K562 (cell line): ENCODE measurements around the gene NECAB3. TPM values are rescaled to one million over a fixed set of nuclear protein-coding genes. Genes with fewer than 3 reads are reported as not detected.

ENCODE experiments used
- ATAC-seq: fragments of 200-7000 bp; cut with Tn5 transposase; 3 replicates; pipeline ENCODE4 v1.9.1; 2020; ENCODE audit warnings: moderate library complexity
- BruUV-seq: library from RNA; stranded (reverse); fragments of 400-500 nt; replicated peaks from 2 replicates; lab custom pipeline; 2021; lab: Mats Ljungman, UMichigan
- CTCF ChIA-PET: fragments of 300-600 bp; formaldehyde crosslinking; extraction: SDS; loops from one replicate; lab custom pipeline; 2021; ENCODE audit warnings: low intra/inter-chr PET ratio; lab: Yijun Ruan, JAX
- POLR2A ChIA-PET: fragments of 300-600, 350-650 bp; sonication (Branson Sonifier 250); formaldehyde crosslinking; extraction: SDS; loops from one replicate; lab custom pipeline; 2021; ENCODE audit warnings: antibody characterized with exemption, inconsistent platforms; lab: Yijun Ruan, JAX
- DNase-seq, 4 experiments: peaks; one replicate each; pipeline versions ENCODE4 v3.0.0 to v3.0.0-alpha.2; 2011 to 2018; ENCODE audit warnings: low spot score in 3 of 4, mixed read lengths in 3 of 4; ENCODE audit errors: extremely low read depth in 1 of 4
- FAIRE-seq: peaks from 2 replicates; lab custom pipeline; 2011; peaks lifted over from hg19 to GRCh38; lab: Jason Lieb, UNC
- H2AFZ ChIP-seq: 2 replicates; pipeline ENCODE4 v1.6.0; 2011; ENCODE audit warnings: low read depth, low read length, control low read depth, inconsistent platforms
- H3K27ac ChIP-seq: fragments of 200-600 bp; 3 replicates; pipeline ENCODE4 v1.8.0; 2011; ENCODE audit warnings: low read depth, mild to moderate bottlenecking, control low read depth, inconsistent platforms, low read length, moderate library complexity, mixed read lengths; ENCODE audit errors: extremely low read depth
- H3K27me3 ChIP-seq, 2 experiments: fragments of 300-600 bp in 1 of 2; 2 replicates in 1 of 2; 3 replicates in 1 of 2; pipeline versions ENCODE4 v1.6.0 to v1.8.0; 2011; ENCODE audit warnings: inconsistent platforms in 2 of 2, low read length in 2 of 2, mild to moderate bottlenecking in 1 of 2, mixed read lengths in 1 of 2, moderate library complexity in 1 of 2; ENCODE audit not compliant: control insufficient read depth in 2 of 2, insufficient read depth in 2 of 2
- H3K36me3 ChIP-seq: fragments of 300-600 bp; 3 replicates; pipeline ENCODE4 v1.8.0; 2011; ENCODE audit warnings: mild to moderate bottlenecking, low read length, inconsistent platforms; ENCODE audit not compliant: control insufficient read depth, insufficient read depth
- H3K4me1 ChIP-seq, 2 experiments: fragments of 200-600 bp in 1 of 2; replicated peaks in 1 of 2; 2 replicates in 1 of 2; 3 replicates in 1 of 2; pipeline versions ENCODE4 v1.5.1 to v1.8.0; 2011; ENCODE audit warnings: inconsistent platforms in 2 of 2, low read length in 2 of 2, mild to moderate bottlenecking in 1 of 2, mixed read lengths in 1 of 2, moderate library complexity in 1 of 2; ENCODE audit not compliant: control insufficient read depth in 2 of 2, insufficient read depth in 2 of 2
- H3K4me2 ChIP-seq: 2 replicates; pipeline ENCODE4 v1.6.1; 2011; ENCODE audit warnings: low read length, control low read depth, inconsistent platforms, mixed read lengths; ENCODE audit not compliant: insufficient read depth
- H3K4me3 ChIP-seq: fragments of 200-600 bp; sonication (generic), shearing (Covaris generic); 2 replicates; pipeline ENCODE4 v1.5.1; 2016; ENCODE audit warnings: control low read depth, inconsistent platforms
- H3K79me2 ChIP-seq: fragments of 200-600 bp; 3 replicates; pipeline ENCODE4 v1.8.0; 2011; ENCODE audit warnings: low read length, inconsistent platforms; ENCODE audit not compliant: control insufficient read depth, insufficient read depth
- H3K9ac ChIP-seq, 2 experiments: 2 replicates each; pipeline versions ENCODE4 v1.6.0 to v1.6.1; 2011; ENCODE audit warnings: low read depth in 2 of 2, low read length in 2 of 2, control low read depth in 1 of 2, inconsistent platforms in 1 of 2, mild to moderate bottlenecking in 1 of 2, mixed read lengths in 1 of 2; ENCODE audit not compliant: insufficient read depth in 1 of 2
- H3K9me1 ChIP-seq: one replicate; pipeline ENCODE4 v1.6.0; 2011; ENCODE audit warnings: inconsistent platforms, mild to moderate bottlenecking, low read length, moderate library complexity; ENCODE audit not compliant: control insufficient read depth, insufficient read depth
- H3K9me3 ChIP-seq: replicated peaks from 2 replicates; pipeline ENCODE4 v1.5.1; 2011; ENCODE audit warnings: low read depth, low read length, inconsistent platforms; ENCODE audit not compliant: control insufficient read depth, insufficient read depth
- H4K20me1 ChIP-seq: replicated peaks from 2 replicates; pipeline ENCODE4 v1.6.1; 2011; ENCODE audit warnings: low read length, inconsistent platforms, mixed read lengths; ENCODE audit not compliant: control insufficient read depth, insufficient read depth
- ARID4B ChIP-seq: sonication (generic); formaldehyde crosslinking; IDR thresholded peaks from 2 replicates; pipeline ENCODE4 v1.8.0; 2022; ENCODE audit warnings: mild to moderate bottlenecking, missing genetic modification reagents
- FOXK2 ChIP-seq, 2 experiments: fragments of 450-650 bp; IDR thresholded peaks in 1 of 2; conservative IDR thresholded peaks in 1 of 2; 2 replicates each; pipeline ENCODE4 v1.6.1; 2016; ENCODE audit warnings: low read depth in 2 of 2, mild to moderate bottlenecking in 1 of 2
- RBFOX2 ChIP-seq: fragments of 200-400 bp; formaldehyde crosslinking; IDR thresholded peaks from 2 replicates; pipeline ENCODE4 v1.6.1; 2017; ENCODE audit warnings: low read depth, mild to moderate bottlenecking, low read length, moderate library complexity
- SAP30 ChIP-seq: fragments of 200-600 bp; sonication (generic); IDR thresholded peaks from 2 replicates; pipeline ENCODE4 v1.6.1; 2012; ENCODE audit warnings: borderline replicate concordance, low read depth, mild to moderate bottlenecking, moderate library complexity, low read length, control low read depth, inconsistent platforms; ENCODE audit not compliant: insufficient read depth, poor library complexity, severe bottlenecking
- ZBTB40 ChIP-seq, 2 experiments: fragments of 450-650 bp in 1 of 2; sonication (generic) in 1 of 2; formaldehyde crosslinking in 1 of 2; IDR thresholded peaks; 2 replicates each; pipeline versions ENCODE4 v1.7.1 to v1.9.0; 2016 to 2022; ENCODE audit warnings: inconsistent platforms in 1 of 2, mild to moderate bottlenecking in 1 of 2, missing genetic modification reagents in 1 of 2
- WGBS: fragments of 100-300 bp; shearing (Covaris generic); methylation state at CpG from one replicate; pipeline ENCODE4 v1.1.6; 2016; ENCODE audit warnings: low coverage, mixed read lengths; ENCODE audit not compliant: insufficient coverage; ENCODE audit errors: missing lambda C conversion rate; 5-methylcytosine and 5-hydroxymethylcytosine counted together
- in situ Hi-C: fragments of 300-500 bp; cut with MboI; formaldehyde crosslinking; loops from 4 replicates; pipeline ENCODE4 v1.15.0; 2018; ENCODE audit warnings: inconsistent platforms, mixed read lengths
- intact Hi-C: fragments of 100-400 bp; cut with micrococcal nuclease; formaldehyde crosslinking; loops from 2 replicates; pipeline ENCODE4 v1.14.2; 2022
- polyA plus RNA-seq, 8 experiments: library from polyadenylated mRNA; depleted of rRNA in 4 of 8; stranded (reverse) in 5 of 8; unstranded in 3 of 8; fragments of >200 nt; fragmentation: Nextera tagmentation in 2 of 8; fragmentation: Illumina TruSeq in 1 of 8; extraction: Ambion mirVana in 2 of 8; extraction: Trizol in 1 of 8; gene quantifications; 2 replicates each; pipeline versions ENCODE4 v1.2.1 to v1.2.3, GENCODE V29; 2011 to 2014; ENCODE audit warnings: inconsistent platforms in 1 of 8, missing spikeins in 1 of 8
- total RNA-seq, 7 experiments: library from RNA; depleted of rRNA in 6 of 7; stranded (reverse); fragments of >200 nt in 6 of 7; fragmentation: Illumina TruSeq in 2 of 7; extraction: Trizol in 2 of 7; gene quantifications; 2 replicates each; pipeline versions ENCODE4 v1.2.1 to v1.2.3, GENCODE V29; 2011 to 2021; ENCODE audit warnings: low replicate concordance in 1 of 7

NECAB3 gene
- total and polyA plus RNA-seq, 9 of the 15 experiments (the other 6 are each of a cell fraction or from before 2014, with no cell fraction given) = 0.94 to 63.3 (median 31.5) TPM

GRCh38 chr20:33673114-33673409, 1.2 kb downstream of the NECAB3 start:
- DNase-seq (no peak), FAIRE-seq (no peak), ATAC-seq (no peak)
- ChIA-PET CTCF (no interaction called here), POLR2A (interaction anchor here (1.0 to 1.9 kb wide), 5 partner anchors 8 to 201 kb away, joined by 3 to 25 read pairs (median 4); no protein-coding TSS in a partner anchor)
- in situ Hi-C loops (no loop called here), intact Hi-C loops (no loop called here)
- no peaks in the 10 kb centered on the region for H3K9me3 ChIP-seq
- H3K4me3 ChIP-seq = peak overlapping the region; percentile 86
- peaks cover 7% of the 10 kb centered on the region; the same call in 1 of the 2 replicates for H4K20me1 ChIP-seq
- peak overlapping the region; percentile 88 for H3K4me2 ChIP-seq
- no peaks in the 10 kb centered on the region for H3K27me3 ChIP-seq
- BruUV-seq = no TSS peak
- peak overlapping the region; percentile 88 for H3K27ac ChIP-seq
- WGBS = 13% methylated on average over 4 of the region's 4 CpGs
- peak overlapping the region; percentile 89 to 99 for H3K9ac ChIP-seq
- peaks cover 67% of the 10 kb centered on the region for H3K36me3 ChIP-seq
- H3K9me1 ChIP-seq = peaks cover 5% of the 10 kb centered on the region
- peaks cover 17 to 50% of the 10 kb centered on the region in 2 experiments for H3K4me1 ChIP-seq
- no peak overlapping the region for H2AFZ ChIP-seq
- H3K79me2 ChIP-seq = peaks cover 34% of the 10 kb centered on the region
- TF ChIP-seq FOXK2 (conservative IDR thresholded peaks at IDR 0.05 in 1 of 2, IDR thresholded peaks at IDR 0.05 in 1 of 2; ENCODE audit: low read depth in 2 of 2) = no peak
- TF ChIP-seq RBFOX2 = 0 out of 2 replicates have a peak, but pooled peaks have one; percentile 9
- peak; percentile 33 for TF ChIP-seq SAP30
- peak; percentile 17; the same call in 1 of the 2 replicates for TF ChIP-seq ZBTB40 (IDR thresholded peaks at IDR 0.05)
- TF ChIP-seq ZBTB40 (CRISPR knock-in tag; IDR thresholded peaks at IDR 0.05) = no peak
- TF ChIP-seq ARID4B (CRISPR knock-in tag) = 0 out of 2 replicates have a peak, but pooled peaks have one; percentile 28
